Stimulated activated CD4-positive, alpha-beta T cell treated with anti-CD3 and anti-CD28 coated beads, Interleukin-15, amount 100 ng/mL, for 1 hour (primary cell): ENCODE data around the gene ZNF805.
"Not testable (repeated sequence)": the region's sequence is repeated elsewhere in the genome, so short reads cannot be mapped to it uniquely, and the experiment has no call there.

Source experiments
- DNase-seq, 2 donors: peaks; one replicate each; pipeline ENCODE4 v3.0.0-alpha.2; 2020; ENCODE audit warnings: low read depth in 1 of 2, low spot score in 1 of 2

The ZNF805 gene

GRCh38 chr19:57267291-57267690 lies 26.9 kb downstream of the ZNF805 start:
- DNase-seq, result no peak

GRCh38 chr19:57269515-57270250 lies 29.3 kb downstream of the ZNF805 start:
- DNase-seq, result no peak

GRCh38 chr19:57271280-57271679 lies 30.8 kb downstream of the ZNF805 start:
- no peak for DNase-seq

GRCh38 chr19:57273014-57273413 lies 32.6 kb downstream of the ZNF805 start:
- DNase-seq, result no peak

- no peak for DNase-seq
These were observed 36.0 kb downstream of the ZNF805 start for GRCh38 chr19:57276430-57276829.

- DNase-seq, result not testable (repeated sequence)
These were observed 38.0 kb downstream of the ZNF805 start for GRCh38 chr19:57278481-57278880.

GRCh38 chr19:57279418-57280164 lies 39.2 kb downstream of the ZNF805 start:
- peak; percentile 57 to 64 for DNase-seq

GRCh38 chr19:57280165-57280961 lies 39.9 kb downstream of the ZNF805 start, which contains the start of gene ZNF460:
ZNF460 (plus strand) TSS chr19:57280485; CDS start chr19:57280807, 322 bp downstream.
- DNase-seq, result peak; percentile 90 to 96

GRCh38 chr19:57280962-57281400 lies 40.5 kb downstream of the ZNF805 start:
- DNase-seq, result no peak

- no peak for DNase-seq
These were observed 41.7 kb downstream of the ZNF805 start for GRCh38 chr19:57282011-57282643.

GRCh38 chr19:57288373-57288772 lies 47.9 kb downstream of the ZNF805 start:
- DNase-seq, result no peak

- DNase-seq, result no peak
These were observed 50.5 kb downstream of the ZNF805 start for GRCh38 chr19:57290970-57291369.

- no peak for DNase-seq
These were observed 52.1 kb downstream of the ZNF805 start for GRCh38 chr19:57292547-57292946.

GRCh38 chr19:57293719-57294118 lies 53.3 kb downstream of the ZNF805 start:
- DNase-seq, result no peak

- DNase-seq, result no peak
These were observed 61.6 kb downstream of the ZNF805 start for GRCh38 chr19:57302020-57302465.

- DNase-seq, result no peak
These were observed 62.4 kb downstream of the ZNF805 start for GRCh38 chr19:57302727-57303401.
